ENCODE results near the gene ASMTL.

DNA sequence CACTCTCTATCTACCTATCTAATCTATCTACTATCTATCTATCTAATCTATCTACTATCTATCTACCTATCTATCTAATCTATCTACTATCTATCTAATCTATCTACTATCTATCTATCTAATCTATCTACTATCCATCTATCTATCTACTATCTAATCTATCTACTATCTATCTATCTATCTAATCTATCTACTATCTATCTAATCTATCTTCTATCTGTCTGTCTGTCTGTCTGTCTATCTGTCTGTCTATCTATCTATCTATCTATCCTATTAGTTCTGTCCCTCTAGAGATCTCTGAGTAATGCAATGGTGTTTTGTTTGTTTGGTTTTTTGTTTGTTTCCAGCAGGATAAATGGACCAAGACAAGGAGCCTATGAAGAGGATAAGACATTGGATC is 9.4 kb upstream of the ASMTL start:
- TF ChIP-seq, protein P1, sequence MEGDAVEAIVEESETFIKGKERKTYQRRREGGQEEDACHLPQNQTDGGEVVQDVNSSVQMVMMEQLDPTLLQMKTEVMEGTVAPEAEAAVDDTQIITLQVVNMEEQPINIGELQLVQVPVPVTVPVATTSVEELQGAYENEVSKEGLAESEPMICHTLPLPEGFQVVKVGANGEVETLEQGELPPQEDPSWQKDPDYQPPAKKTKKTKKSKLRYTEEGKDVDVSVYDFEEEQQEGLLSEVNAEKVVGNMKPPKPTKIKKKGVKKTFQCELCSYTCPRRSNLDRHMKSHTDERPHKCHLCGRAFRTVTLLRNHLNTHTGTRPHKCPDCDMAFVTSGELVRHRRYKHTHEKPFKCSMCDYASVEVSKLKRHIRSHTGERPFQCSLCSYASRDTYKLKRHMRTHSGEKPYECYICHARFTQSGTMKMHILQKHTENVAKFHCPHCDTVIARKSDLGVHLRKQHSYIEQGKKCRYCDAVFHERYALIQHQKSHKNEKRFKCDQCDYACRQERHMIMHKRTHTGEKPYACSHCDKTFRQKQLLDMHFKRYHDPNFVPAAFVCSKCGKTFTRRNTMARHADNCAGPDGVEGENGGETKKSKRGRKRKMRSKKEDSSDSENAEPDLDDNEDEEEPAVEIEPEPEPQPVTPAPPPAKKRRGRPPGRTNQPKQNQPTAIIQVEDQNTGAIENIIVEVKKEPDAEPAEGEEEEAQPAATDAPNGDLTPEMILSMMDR (IDR thresholded peaks at IDR 0.05), result no peak
- TF ChIP-seq EP300 (IDR thresholded peaks at IDR 0.05; ENCODE audit: low read depth), result no peak
